Transverse colon (tissue), 4 donors: ENCODE results near the gene CCDC188.

ENCODE experiments used
- CTCF ChIP-seq, 5 experiments: fragments of 200-600 bp in 3 of 5; fragments of 450-650 bp in 2 of 5; sonication (generic) in 3 of 5; IDR thresholded peaks; 1 replicate in 2 of 5; 2 replicates in 3 of 5; pipeline ENCODE4 v1.5.1; 2016 to 2017; ENCODE audit warnings: antibody characterized with exemption in 5 of 5, inconsistent platforms in 3 of 5, mild to moderate bottlenecking in 2 of 5, moderate library complexity in 1 of 5
- EP300 ChIP-seq: sonication (generic); formaldehyde crosslinking; IDR thresholded peaks from one replicate; pipeline ENCODE4 v1.6.1; 2017; ENCODE audit warnings: antibody characterized with exemption, low read depth
- POLR2A ChIP-seq: fragments of 450-650 bp; IDR thresholded peaks from one replicate; pipeline ENCODE4 v1.6.1; 2016; ENCODE audit warnings: antibody characterized with exemption, mild to moderate bottlenecking, moderate library complexity
- POLR2AphosphoS5 ChIP-seq, 3 donors: sonication (generic); formaldehyde crosslinking; IDR thresholded peaks; one replicate each; pipeline ENCODE4 v1.6.1; 2016; ENCODE audit warnings: antibody characterized with exemption in 3 of 3

DNA sequence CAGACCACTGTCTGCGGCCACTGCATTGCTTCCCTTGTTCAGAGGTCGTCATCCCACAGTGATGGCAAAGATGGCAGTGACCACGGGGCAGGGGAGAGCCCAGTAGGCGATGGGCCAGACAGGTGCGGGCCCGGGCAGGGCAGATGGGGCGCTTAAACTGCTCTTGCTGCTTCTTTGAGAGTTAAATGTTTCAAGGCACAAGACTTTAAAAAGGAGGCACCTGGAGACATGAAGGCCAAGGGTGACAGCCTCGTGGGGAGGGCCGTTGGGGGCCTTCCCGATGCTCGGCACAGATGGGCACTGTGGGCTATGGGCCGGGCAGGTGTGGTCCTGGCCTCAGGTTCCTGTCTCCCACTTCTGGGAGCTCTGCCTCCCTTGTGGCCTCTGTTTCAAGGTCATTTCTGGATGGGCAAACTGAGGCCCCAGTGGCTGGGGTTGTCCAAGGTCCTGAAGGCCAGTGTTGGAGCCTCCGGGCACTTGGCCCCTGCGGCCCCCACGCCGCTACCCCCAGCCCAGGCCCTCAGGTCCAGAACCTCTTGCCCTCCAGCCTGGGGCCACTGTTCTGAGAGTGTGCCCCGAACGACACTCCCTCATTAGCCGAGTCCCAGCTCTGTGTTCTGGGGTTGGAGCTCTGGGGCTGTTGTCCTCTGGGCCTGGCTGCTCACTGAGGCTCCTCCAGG is 16.9 kb upstream of the CCDC188 start:
- TF ChIP-seq CTCF (IDR thresholded peaks at IDR 0.05), result no peak
- TF ChIP-seq POLR2AphosphoS5 (IDR thresholded peaks at IDR 0.05), result no peak
- TF ChIP-seq POLR2A, result no peak
- TF ChIP-seq EP300, result no peak
